NCI-H446 (cell line): ENCODE results near the gene AP4B1.

ENCODE experiments used
- DNase-seq, 2 experiments: peaks; one replicate each; lab custom pipeline; 2025; lab: John Stamatoyannopoulos, UW

AP4B1 gene

DNA sequence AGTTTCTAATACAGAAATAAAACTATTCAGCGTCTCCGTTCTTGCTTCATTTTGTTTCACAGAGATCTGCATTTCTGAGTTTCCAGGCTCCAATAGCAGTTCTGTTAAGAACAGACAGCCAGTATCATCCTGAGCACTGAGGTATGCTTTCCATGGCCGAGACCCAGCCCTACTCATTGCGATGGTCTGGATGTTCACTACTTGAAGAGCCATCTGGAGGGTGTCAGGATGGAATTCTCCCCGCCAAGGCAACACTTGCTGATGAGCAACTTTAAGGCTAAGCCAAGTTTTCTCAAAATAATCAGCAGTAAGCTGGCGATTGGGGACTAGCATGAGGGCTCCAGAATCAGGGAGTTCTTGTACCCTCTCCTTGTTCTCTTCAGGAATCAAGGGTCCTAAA is 9.5 kb downstream of the AP4B1 start:
- DNase-seq = no peak

DNA sequence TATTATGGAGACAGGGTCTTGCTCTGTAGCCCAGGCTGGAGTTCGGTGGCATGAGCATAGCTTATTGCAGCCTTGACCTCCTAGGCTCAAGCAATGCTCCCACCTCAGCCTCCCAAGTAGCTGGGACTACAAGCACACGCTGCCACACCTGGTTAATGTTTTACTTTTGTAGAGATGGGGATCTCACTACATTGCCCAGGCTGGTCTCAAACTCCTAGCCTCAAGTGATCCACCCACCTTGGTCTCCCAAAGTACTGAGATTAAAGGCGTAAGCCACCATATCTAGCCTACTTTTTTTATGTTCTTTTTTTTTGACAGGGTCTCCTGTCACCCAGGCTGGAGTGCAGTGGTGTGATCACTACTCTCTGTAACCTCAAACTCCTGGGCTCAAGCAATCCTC is 11.3 kb downstream of the AP4B1 start:
- no peak for DNase-seq

- no peak for DNase-seq
Observed at GRCh38 chr1:113891631-113892220, 12.9 kb downstream of the AP4B1 start.

- DNase-seq = no peak
Observed at GRCh38 chr1:113890816-113891215, 13.8 kb downstream of the AP4B1 start.

DNA sequence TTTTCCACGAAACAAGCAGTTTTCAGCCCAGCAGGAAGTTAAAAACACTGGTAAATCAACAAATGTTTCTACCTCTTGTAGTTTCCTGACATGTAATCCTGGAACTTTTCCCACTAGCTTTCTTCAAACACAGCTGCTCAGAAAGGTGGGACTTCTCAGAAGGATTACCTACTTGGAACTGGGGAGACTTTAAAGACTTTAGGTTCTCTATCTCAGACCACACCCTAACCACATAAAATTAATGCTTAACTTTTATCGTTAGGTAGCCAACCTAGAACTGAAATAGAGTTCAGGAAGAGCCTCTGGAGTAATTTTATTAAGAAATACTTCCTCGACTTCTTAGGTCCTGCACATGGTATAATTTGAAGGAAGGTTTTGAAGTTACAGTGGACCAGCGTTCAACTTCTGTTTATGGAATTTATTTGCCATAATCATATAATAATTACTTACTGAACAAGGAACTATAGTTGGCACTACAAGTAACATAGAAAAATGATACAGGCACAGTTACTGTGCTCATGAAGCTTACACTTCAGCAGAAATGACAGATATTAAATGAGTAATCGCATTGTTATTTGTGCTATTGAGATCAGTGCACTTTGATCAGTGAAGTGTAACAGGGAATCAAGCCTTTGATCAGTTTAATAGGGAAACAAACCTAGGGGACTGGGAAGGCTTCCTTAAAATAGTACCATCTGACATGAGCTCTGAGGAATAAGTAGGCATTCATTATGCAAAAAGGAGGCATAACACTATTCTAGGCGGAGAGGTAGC is 17.0 kb downstream of the AP4B1 start, which contains the start of gene BCL2L15:
Gene BCL2L15, minus strand, starts transcription at position 180 of the 774 bp plus-strand sequence. CDS start 206 bp downstream, outside the sequence.
- no peak for DNase-seq

DNA sequence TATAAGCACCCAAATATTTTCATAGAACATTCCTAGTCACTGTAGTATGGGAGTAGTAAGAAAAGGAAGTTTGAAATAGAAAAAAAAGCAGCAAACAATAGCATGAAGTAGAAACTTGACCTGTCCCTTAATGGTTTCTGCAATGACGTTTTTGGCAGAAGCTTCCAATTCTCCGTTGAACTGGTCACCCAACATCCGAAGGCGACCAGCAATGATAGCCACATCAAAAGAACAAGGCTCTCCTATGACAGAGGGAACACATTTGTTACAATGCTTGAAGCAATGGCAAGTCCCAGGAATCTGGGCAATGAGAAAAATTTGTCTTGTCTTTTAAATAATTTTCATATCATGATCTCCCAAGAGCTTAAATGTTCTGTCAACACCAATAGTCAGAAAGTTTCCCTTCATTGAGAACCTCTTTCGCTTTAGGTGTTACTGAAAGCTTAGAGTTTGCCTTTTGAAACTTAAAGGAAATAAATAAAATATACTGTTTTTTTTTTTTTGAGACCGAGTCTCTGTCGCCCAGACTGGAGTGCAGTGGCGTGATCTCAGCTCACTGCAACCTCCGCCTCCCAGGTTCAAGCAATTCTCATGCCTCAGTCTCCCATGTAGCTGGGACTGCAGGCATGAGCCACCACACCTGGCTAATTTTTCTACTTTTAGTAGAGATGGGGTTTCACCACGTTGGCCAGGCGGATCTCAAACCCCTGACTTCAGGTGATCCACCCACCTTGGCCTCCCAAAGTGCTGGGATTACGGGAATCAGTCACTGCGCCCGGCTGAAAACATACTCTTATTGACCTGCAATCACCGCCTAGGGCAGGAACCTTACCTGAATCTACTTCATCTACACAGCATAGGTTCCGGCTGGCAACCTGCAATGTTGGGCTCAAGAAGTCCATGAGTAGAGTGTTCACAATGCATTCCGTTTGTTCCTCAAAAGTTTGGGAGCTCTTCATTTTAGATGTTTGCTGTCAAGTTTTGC is 17.9 kb downstream of the AP4B1 start:
- DNase-seq = no peak

- DNase-seq = peak in 1 of 2 experiments; percentile 12
Observed at GRCh38 chr1:113881661-113882060, 22.9 kb downstream of the AP4B1 start.

DNA sequence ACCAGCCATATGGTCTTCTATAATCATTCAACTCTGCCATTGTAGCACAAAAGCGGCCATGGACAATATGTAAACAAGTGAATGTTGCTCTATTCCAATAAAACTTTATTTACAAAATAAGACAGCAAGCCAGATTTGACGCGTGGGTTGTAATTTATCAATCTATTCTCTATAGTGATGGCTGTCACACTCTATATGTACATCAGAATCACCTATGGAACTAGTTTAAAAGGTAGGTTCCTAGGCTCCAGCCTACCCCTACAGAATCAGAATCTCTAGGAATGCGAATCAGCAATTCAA is 24.9 kb downstream of the AP4B1 start:
- no peak for DNase-seq

- no peak for DNase-seq
Observed at GRCh38 chr1:113876176-113876575, 28.4 kb downstream of the AP4B1 start.

GRCh38 chr1:113875714-113876113 is 28.9 kb downstream of the AP4B1 start:
- peak in 1 of 2 experiments; percentile 84 for DNase-seq

DNA sequence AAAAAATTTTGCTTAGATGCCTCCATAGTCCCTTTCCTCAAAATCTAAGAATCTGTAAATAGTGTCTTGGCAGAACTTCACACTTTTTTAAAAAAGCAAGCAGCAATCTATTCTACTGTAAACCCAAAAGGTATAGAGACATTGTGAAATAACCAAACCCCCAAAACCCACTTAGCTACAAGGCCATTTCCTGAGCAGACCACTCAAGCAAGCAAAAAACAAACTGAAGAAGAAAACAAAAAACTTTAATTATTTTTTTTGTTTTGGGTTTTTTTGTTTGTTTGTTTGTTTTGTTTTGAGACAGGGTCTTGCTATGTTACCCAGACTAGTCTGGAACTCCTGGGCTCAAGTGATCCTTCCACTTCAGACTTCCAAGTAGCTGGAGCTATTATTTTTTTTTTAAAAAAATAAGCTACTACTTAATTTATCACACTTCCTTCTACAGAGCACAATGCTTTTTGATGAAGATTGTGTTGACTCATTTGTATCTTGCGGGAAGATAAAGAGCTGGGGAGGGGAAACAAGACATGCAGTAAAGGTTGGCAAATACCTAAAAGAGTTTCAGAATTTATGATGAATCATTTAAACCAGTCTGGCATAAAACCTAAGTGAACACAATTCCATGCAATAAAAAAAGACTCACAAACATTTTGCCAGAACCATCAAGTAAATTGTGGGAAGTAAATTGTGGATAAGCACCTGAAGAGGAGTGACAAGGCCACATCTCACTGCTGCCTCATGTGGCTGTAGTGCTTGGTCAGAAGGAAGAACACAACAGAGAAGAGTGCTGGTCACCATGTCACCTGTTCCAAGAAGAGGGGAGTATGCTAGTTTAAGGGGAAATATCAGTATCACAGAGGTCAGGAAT is 30.4 kb downstream of the AP4B1 start:
- DNase-seq = no peak

DNA sequence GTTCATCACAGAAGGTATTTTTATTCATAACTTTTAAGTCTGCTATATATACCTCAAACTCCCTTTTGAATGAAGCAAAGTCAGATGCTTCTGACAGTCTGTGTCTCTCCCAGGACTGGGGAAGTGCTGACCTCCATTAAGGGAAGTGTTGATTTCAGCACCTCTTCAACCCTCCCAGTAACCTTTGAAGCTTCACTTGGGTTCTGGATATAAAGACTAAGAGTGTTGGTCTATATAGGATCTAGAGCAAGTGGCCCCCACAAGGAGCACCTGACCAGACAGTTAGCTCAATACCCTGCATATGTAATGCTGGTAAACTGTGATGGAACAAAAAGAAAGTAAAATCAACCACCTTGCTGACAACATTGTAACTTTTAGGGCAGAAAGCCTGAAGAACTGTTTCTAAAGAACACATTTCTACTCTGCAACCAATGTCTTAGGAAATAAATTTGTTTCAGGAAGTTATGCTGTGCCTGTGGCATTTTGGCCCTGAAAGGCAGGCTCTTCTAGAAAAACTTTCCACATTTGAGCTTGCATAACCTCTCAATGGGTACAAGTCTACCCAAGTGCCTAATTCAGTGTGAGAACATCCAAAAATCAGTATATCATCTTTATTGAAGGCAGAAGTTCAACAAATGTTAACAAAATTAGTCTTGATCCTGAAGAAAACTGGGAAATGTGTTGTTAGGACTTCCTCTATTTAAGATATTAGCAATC is 32.2 kb downstream of the AP4B1 start:
- DNase-seq = no peak

- no peak for DNase-seq
Observed at GRCh38 chr1:113871597-113872113, 32.9 kb downstream of the AP4B1 start, which contains the start of gene PTPN22. Gene PTPN22, minus strand, starts transcription at chr1:113871712.

DNA sequence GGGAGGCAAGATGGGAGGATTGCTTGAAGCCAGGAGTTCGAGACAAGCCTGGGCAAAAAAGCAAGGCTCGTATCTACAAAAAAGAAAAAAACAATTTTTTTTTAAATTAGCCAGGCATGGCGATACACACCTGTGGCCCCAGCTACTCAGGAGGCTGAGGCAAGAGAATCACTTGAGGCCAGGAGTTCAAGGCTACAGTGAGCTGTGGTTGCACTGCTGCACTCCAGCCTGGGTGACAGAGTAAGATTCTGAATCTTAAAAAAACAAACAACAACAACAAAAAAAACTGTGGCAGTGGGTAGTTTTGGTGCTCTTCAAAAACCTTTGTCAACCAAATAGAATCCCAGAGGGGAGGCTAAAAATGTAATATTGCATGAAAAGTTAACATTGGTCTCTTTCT is 33.8 kb downstream of the AP4B1 start:
- DNase-seq = no peak

DNA sequence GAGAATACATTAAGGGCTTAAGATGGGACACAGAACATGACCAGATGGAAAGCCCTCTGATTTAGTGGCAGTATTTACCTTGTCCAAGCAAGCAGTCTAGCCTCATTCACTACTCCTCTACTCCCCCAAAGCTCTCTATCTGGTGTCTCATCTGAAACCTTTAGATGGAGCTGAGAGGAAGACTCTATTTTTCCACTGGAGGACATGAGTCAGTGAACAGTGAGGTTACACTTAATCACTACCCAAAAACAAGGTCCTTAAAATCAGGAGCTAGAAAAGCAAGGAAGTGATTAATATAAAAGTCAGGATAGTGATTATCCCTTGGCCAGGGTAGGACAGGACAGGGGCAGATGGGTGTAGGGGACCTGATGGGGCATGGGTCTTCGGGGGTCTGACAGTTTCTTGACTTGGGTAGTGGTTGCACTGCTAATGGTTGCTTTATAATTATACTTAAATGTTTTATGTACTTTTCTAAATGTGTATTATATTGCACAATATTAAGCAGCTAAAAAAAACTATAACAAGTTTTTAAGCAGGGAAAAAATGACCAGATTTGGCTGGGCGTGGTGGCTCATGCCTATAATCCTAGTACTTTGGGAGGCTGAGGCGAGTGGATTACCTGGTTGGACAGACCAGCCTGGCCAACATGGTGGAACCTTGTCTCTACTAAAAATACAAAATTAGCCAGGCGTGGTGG is 36.1 kb downstream of the AP4B1 start:
- no peak for DNase-seq

GRCh38 chr1:113861641-113862040 is 43.0 kb downstream of the AP4B1 start:
- no peak for DNase-seq

- DNase-seq = no peak
Observed at GRCh38 chr1:113860891-113861290, 43.7 kb downstream of the AP4B1 start.

DNA sequence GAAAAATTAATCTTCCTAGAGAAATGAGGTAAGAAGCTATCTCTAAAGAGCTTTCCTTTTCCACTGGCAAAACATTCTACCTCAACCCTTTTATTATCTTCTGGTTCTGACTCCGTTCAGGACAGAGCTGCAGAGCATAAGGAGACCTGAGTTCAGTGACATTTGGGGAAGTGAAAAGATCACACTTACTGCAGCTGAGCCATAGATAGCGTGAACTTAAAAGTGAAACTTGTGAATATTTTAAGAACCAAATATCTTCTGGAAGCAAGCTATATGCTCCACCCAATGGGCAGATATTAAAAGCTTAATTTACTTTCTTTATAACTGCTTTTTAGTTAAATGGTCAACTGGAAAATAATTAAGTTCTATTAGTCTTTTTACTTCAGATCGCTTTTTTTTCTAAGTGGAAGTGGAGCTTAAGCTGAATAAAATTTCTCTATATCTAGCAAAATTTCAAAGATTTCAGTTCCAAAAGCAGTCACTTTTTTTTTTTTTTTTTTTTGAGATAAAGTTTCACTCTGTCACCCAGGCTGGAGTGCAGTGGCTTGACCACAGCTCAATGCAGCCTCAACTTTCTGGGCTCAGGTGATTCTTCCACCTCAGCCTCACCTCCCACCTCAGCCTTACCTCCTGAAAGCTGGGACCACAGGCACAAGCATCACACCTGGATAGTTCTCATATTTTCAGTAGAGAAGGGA is 45.0 kb downstream of the AP4B1 start:
- no peak for DNase-seq

DNA sequence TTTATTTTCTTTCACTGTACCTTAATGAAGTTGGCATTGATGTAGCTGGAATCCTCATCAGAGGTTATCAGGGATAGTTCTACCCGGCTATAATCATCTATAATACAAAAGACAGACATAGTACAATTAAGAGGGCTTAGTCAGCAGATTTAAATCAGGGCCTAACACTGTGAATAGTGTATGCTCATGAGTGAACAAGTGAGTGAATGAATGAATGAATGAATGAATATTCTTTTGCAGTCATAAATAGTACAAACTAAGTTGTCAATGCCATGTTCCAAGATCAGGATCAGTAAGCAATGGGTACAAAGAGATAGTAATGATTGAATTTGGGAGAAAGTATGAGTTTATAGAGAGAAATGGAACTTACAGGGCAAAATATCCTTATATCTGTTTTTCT is 45.6 kb downstream of the AP4B1 start:
- no peak for DNase-seq
